Testis (tissue), 3 donors: ENCODE measurements around the gene IGSF21. TPM values are rescaled to one million over a fixed set of nuclear protein-coding genes. Genes with fewer than 3 reads are reported as not detected.
A peak's percentile ranks its signal among the peaks of the same experiment; 100 is the strongest.

ENCODE experiments used
- DNase-seq: peaks from one replicate; pipeline ENCODE4 v3.0.0-alpha.2; 2019
- H3K27ac ChIP-seq, 2 donors: fragments of 200-600 bp; sonication (generic); one replicate each; pipeline ENCODE4 v1.5.1; 2019
- H3K27me3 ChIP-seq: fragments of 200-600 bp; sonication (generic); one replicate; pipeline ENCODE4 v1.5.1; 2019
- H3K36me3 ChIP-seq: fragments of 200-600 bp; sonication (generic); one replicate; pipeline ENCODE4 v1.5.1; 2017; ENCODE audit warnings: low read depth; ENCODE audit errors: missing control alignments
- H3K4me1 ChIP-seq: fragments of 200-600 bp; sonication (generic); one replicate; pipeline ENCODE4 v1.5.1; 2019
- H3K4me3 ChIP-seq, 2 donors: fragments of 200-600 bp; sonication (generic); one replicate each; pipeline ENCODE4 v1.5.1; 2017 to 2019
- H3K9me3 ChIP-seq: fragments of 200-600 bp; sonication (generic); one replicate; pipeline ENCODE4 v1.5.1; 2017
- CTCF ChIP-seq, 3 experiments: fragments of 450-650 bp in 2 of 3; fragments of 200-600 bp in 1 of 3; sonication (generic) in 1 of 3; IDR thresholded peaks; one replicate each; pipeline ENCODE4 v1.5.1; 2016 to 2019; ENCODE audit warnings: antibody characterized with exemption in 3 of 3, mild to moderate bottlenecking in 2 of 3, moderate library complexity in 1 of 3
- POLR2A ChIP-seq: fragments of 450-650 bp; IDR thresholded peaks from one replicate; pipeline ENCODE4 v1.6.1; 2017; ENCODE audit warnings: antibody characterized with exemption, mild to moderate bottlenecking, moderate library complexity
- WGBS, 2 donors: methylation state at CpG; one replicate each; pipeline ENCODE4 v1.1.5; 2018; 5-methylcytosine and 5-hydroxymethylcytosine counted together
- intact Hi-C: fragments of 100-400 bp; cut with DNase I; formaldehyde crosslinking; loops from one replicate; pipeline ENCODE4 v1.15.1; 2023; ENCODE audit warnings: low total_unique reads
- polyA plus RNA-seq: library from polyadenylated mRNA; stranded (reverse); fragments of 350-450 nt; fragmentation: Illumina TruSeq; extraction: RNeasy Lipid Tissue Mini Kit (QIAGEN cat#74804); gene quantifications from one replicate; pipeline ENCODE4 v1.2.3, GENCODE V29; 2014; ENCODE audit warnings: low read depth, low replicate concordance; ENCODE audit not compliant: insufficient read depth
- total RNA-seq, 2 donors: library from RNA; depleted of rRNA; stranded (reverse); fragments of >200 nt; gene quantifications; one replicate each; pipeline ENCODE4 v1.2.3, GENCODE V29; 2016

The IGSF21 gene
- total and polyA plus RNA-seq, 3 donors from 2014 or later, result 1.7 to 4.2 (median 2.9) TPM

DNA sequence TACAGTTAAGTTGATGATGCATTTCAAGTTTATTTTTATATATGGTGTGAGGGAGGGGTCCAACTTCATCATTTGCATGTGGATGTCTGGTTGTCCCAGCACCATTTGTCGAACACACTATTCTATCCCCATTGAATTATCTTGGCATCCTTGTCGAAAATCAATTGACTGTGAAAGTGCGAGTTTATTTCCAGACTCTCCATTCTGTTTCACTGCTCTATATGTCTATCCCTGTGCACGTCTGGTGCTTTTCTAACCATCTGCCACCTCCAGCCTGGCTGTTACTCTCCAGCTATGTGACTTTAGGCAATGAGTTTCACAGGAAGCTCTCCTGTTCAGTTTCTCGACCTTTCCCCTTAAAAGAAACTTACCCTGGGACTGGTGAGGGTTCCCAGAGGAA is 236.0 kb downstream of the IGSF21 start:
- H3K4me1 ChIP-seq, result no peaks in the 10 kb centered on the region
- TF ChIP-seq CTCF (IDR thresholded peaks at IDR 0.05) (no peak), POLR2A (no peak)
- intact Hi-C loops, result no loop called here
- H3K27me3 ChIP-seq, result no peaks in the 10 kb centered on the region
- H3K36me3 ChIP-seq, result no peaks in the 10 kb centered on the region
- no peak for DNase-seq
- WGBS, 2 donors, result 83 to 91% methylated on average over 5 of the region's 5 CpGs
- no peak overlapping the region for H3K4me3 ChIP-seq
- H3K27ac ChIP-seq, result no peak overlapping the region
- no peaks in the 10 kb centered on the region for H3K9me3 ChIP-seq

DNA sequence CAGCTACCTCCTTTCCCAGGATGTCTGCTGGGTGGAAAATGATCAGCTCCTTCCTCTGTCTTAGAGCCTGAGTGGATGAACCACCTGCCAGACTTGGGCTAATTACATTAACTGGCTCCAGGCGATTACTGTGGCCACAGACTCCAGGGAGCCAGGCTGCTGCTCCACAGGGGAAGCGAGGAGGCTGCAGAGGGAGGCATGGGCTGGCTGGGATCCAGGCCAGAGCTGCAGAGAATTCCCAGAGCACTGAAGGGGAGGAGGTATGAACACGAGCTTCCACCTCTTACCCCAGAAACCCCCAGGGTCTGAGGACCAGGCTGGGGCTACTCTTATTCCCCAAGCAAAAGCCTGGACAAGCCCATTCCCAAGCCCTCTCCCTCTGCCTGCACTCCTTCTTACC is 237.2 kb downstream of the IGSF21 start:
- no peaks in the 10 kb centered on the region for H3K27me3 ChIP-seq
- no peak overlapping the region for H3K27ac ChIP-seq
- no peak for TF ChIP-seq POLR2A
- no peak for TF ChIP-seq CTCF (IDR thresholded peaks at IDR 0.05)
- WGBS, 2 donors, result 39% methylated on average over 3 of the region's 3 CpGs; no CpG with 5 or more reads in 1 of the 2 donors
- intact Hi-C loops, result no loop called here
- no peaks in the 10 kb centered on the region for H3K9me3 ChIP-seq
- peak; percentile 25 for DNase-seq
- H3K4me3 ChIP-seq, result no peak overlapping the region
- H3K36me3 ChIP-seq, result no peaks in the 10 kb centered on the region
- H3K4me1 ChIP-seq, result no peaks in the 10 kb centered on the region

DNA sequence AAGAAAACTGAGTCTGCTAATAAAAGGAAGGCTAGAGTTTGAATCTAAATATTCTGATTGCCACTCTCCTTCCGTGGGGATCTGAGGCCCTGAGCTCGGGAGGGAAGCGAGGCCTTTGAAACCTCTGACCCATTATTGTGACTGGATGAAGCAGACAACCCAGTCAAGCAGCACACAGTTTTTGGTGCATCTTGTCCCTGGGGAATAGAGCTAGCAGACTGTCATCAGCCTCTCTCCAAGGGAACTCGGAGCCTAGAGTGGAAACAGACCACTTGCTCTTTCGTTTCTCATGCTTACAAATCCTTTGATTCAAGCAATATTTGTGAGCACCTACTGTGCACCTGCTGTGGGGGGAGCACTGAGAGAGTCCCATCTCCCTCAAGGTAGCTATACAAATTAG is 240.0 kb downstream of the IGSF21 start:
- Histone ChIP-seq H3K27me3 (no peaks in the 10 kb centered on the region), H3K36me3 (no peaks in the 10 kb centered on the region), H3K9me3 (no peaks in the 10 kb centered on the region), H3K4me3 (no peak overlapping the region), H3K4me1 (no peaks in the 10 kb centered on the region), H3K27ac (no peak overlapping the region)
- intact Hi-C loops, result no loop called here
- DNase-seq, result no peak
- WGBS, 2 donors, result 95 to 98% methylated on average over 5 of the region's 5 CpGs
- TF ChIP-seq CTCF (IDR thresholded peaks at IDR 0.05) (no peak), POLR2A (no peak)

GRCh38 chr1:18348354-18348753 is 240.8 kb downstream of the IGSF21 start:
- DNase-seq, result no peak
- H3K4me1 ChIP-seq, result no peaks in the 10 kb centered on the region
- 61 to 74% methylated on average over 3 of the region's 3 CpGs for WGBS, 2 donors
- no peak overlapping the region for H3K27ac ChIP-seq
- no peak overlapping the region for H3K4me3 ChIP-seq
- H3K36me3 ChIP-seq, result no peaks in the 10 kb centered on the region
- no peaks in the 10 kb centered on the region for H3K27me3 ChIP-seq
- intact Hi-C loops, result no loop called here
- no peaks in the 10 kb centered on the region for H3K9me3 ChIP-seq
- TF ChIP-seq CTCF (IDR thresholded peaks at IDR 0.05) (no peak), POLR2A (no peak)

DNA sequence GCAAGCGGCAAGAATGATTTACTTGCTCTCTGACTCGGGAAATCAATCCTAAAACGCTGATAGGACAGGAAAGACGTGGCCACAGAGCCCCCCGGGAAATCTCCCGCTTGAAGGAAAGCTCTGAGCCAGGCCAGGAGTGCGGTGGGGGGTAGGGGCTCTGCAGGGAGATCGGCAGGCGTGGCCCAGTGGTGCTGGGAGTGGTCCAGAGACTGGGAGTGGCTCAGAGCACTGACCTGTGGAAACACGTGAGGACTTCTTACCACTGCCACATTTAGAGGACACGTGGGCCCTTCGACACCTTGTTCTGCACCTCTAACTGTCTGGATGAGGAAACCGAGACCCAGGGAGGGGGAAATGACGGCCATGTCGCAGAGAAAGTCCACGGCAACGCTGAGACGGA is 243.1 kb downstream of the IGSF21 start:
- no peak overlapping the region for H3K27ac ChIP-seq
- H3K27me3 ChIP-seq, result no peaks in the 10 kb centered on the region
- TF ChIP-seq POLR2A, result no peak
- no peak for TF ChIP-seq CTCF (IDR thresholded peaks at IDR 0.05)
- intact Hi-C loops, result no loop called here
- H3K4me1 ChIP-seq, result no peaks in the 10 kb centered on the region
- H3K9me3 ChIP-seq, result no peaks in the 10 kb centered on the region
- 79 to 82% methylated on average over 18 of the region's 18 CpGs for WGBS, 2 donors
- DNase-seq, result no peak
- no peaks in the 10 kb centered on the region for H3K36me3 ChIP-seq
- H3K4me3 ChIP-seq, result no peak overlapping the region
